Measurements from ENCODE around the gene HNRNPA1.
"Not testable (repeated sequence)": the region's sequence is repeated elsewhere in the genome, so short reads cannot be mapped to it uniquely, and the experiment has no call there.

Gene HNRNPA1

DNA sequence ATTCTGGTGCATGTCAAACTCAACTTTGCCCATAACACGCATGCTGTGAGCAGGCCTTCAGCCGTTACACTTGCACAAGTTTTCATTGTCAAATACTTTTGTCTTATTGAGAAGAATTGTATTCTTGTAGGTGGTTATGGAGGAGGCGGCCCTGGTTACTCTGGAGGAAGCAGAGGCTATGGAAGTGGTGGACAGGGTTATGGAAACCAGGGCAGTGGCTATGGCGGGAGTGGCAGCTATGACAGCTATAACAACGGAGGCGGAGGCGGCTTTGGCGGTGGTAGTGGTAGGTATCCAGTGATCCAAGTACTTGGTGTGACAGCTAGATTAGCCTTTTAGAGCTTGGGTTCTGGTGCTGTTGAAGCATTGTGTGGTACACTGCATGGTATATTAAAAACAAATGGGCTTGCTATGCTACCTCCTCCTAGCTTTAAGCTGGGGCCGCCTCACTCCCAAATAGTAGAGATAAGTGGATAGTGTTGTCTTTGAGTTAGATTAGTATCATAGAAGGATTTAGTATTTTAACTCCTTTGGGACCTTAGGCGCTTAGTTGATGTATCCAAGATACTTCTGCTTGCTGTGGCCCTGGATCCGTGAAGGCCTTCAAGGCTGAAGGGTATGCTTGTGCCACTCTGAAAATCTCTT, 2.5 kb downstream of the HNRNPA1 start:
- no peak for DNase-seq (ENCODE audit: low read depth)
- TF ChIP-seq, protein P1, sequence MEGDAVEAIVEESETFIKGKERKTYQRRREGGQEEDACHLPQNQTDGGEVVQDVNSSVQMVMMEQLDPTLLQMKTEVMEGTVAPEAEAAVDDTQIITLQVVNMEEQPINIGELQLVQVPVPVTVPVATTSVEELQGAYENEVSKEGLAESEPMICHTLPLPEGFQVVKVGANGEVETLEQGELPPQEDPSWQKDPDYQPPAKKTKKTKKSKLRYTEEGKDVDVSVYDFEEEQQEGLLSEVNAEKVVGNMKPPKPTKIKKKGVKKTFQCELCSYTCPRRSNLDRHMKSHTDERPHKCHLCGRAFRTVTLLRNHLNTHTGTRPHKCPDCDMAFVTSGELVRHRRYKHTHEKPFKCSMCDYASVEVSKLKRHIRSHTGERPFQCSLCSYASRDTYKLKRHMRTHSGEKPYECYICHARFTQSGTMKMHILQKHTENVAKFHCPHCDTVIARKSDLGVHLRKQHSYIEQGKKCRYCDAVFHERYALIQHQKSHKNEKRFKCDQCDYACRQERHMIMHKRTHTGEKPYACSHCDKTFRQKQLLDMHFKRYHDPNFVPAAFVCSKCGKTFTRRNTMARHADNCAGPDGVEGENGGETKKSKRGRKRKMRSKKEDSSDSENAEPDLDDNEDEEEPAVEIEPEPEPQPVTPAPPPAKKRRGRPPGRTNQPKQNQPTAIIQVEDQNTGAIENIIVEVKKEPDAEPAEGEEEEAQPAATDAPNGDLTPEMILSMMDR (IDR thresholded peaks at IDR 0.05; ENCODE audit: insufficient read depth, low read depth, low read length, missing control alignments), result no peak
- peak overlapping the region; percentile 94 for H3K4me3 ChIP-seq (ENCODE audit: low read depth, low read length)

- DNase-seq (ENCODE audit: low read depth), result not testable (repeated sequence)
- H3K4me3 ChIP-seq (ENCODE audit: low read depth, low read length), result peak overlapping the region; percentile 94
These were observed 3.7 kb downstream of the HNRNPA1 start for GRCh38 chr12:54284070-54284780.

DNA sequence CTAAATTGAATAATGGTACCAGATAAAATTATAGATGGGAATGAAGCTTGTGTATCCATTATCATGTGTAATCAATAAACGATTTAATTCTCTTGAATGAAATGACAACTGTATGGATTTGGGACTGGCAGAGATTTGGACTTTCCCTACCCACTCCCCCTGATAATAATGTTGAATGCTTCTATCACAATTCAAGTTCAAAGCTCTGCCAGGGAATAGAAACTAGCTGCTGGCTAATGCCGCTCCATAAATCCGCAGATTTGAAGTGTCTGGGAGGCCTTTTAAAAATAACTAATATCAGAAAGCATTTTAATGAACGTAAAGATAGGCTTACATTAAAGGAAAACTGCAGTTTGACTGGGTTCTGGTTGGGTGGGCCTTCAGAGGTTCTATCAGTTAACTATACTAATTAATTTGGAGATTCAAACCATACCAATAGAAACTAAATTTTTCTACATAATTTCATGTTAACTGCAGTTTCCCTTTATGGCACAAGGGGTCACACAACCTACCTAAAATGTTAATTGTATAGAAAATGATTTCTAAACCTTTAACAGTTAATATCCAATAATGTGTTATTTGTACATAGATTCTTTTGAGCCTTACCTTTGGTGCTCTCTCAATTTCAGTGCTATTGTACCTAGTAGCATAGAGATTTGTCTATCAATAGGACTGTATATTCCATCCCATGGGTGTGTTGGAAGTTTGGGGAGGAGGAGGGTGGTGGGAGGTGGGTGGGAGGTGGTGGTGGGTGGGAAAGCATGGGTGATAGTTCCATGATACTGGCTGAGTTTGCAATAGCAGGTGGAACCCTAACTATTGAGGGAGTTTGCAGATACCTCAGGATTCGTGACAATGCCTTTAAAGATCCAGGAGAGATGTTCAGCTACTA, 4.9 kb downstream of the HNRNPA1 start:
- TF ChIP-seq, protein P1 (IDR thresholded peaks at IDR 0.05; ENCODE audit: insufficient read depth, low read depth, low read length, missing control alignments), result peak; percentile 16
- no peak for DNase-seq (ENCODE audit: low read depth)
- H3K4me3 ChIP-seq (ENCODE audit: low read depth, low read length), result no peak overlapping the region; the same call in 1 of the 2 replicates

DNA sequence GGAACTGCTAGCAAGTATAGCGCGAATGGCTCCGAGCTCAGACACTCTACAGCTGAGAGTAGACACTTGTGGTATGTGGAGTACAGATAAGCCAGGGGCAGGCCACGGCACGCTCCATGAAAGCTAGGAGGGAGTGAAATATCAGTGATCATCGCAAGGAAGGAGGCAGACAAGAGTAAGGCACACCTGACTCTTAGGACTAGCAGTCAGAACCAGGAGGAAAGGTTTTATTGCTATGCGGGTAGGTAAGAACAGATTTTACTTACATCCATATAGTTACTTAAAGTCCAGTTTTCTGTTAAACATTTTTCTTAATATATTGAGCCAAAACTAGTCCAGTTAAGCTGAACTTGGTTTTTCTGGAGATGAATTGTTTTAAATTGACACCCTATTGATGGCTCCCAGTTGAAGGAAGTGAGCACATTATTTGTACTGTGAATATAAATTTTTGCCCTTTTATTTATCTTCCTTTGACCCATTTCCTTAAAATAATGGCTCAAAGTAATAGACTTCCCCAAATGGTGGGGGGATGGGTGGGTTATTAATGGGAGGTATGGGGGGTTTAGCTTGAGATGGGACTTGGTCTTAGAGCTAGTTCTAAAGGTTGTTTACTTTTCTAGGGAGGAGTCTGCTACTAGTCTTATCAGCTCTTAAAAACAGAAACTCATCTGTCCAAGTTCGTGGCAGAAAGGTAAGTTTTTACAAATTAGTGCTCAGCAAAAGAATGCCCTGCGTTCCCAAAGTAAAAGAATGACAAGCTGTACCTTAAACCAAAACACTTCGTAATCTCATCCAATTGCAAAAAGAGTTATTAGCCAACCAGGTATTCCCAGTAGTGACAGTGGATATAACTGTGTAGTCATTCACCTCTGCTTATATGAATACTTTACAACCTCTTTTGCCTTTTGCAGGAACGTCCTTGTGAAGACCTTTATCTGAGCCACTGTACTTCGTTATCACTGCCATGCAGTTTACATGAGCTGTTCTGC, 5.8 kb downstream of the HNRNPA1 start:
- TF ChIP-seq, protein P1 (IDR thresholded peaks at IDR 0.05; ENCODE audit: insufficient read depth, low read depth, low read length, missing control alignments), result no peak
- DNase-seq (ENCODE audit: low read depth), result no peak
- H3K4me3 ChIP-seq (ENCODE audit: low read depth, low read length), result no peak overlapping the region

- no peak overlapping the region for H3K4me3 ChIP-seq (ENCODE audit: low read depth, low read length)
- no peak for DNase-seq (ENCODE audit: low read depth)
- TF ChIP-seq, protein P1 (IDR thresholded peaks at IDR 0.05; ENCODE audit: insufficient read depth, low read depth, low read length, missing control alignments), result no peak
These were observed 7.0 kb downstream of the HNRNPA1 start for GRCh38 chr12:54287261-54288157.
